ENCODE results near the gene DUSP16.

- no peak for TF ChIP-seq CTCF (IDR thresholded peaks at IDR 0.05)
- no peak for TF ChIP-seq POLR2A (IDR thresholded peaks at IDR 0.05)
These were observed 52.5 kb downstream of the DUSP16 start for GRCh38 chr12:12510141-12510540.
